Stimulated activated CD4-positive, alpha-beta T cell treated with anti-CD3 and anti-CD28 coated beads, Interleukin-15, amount 100 ng/mL, for 48 hours (primary cell): ENCODE results near the gene CCDC12.

Experiments used
- DNase-seq, 2 donors: peaks; one replicate each; pipeline ENCODE4 v3.0.0-alpha.2; 2020; ENCODE audit warnings: low read depth in 2 of 2

The CCDC12 gene

DNA sequence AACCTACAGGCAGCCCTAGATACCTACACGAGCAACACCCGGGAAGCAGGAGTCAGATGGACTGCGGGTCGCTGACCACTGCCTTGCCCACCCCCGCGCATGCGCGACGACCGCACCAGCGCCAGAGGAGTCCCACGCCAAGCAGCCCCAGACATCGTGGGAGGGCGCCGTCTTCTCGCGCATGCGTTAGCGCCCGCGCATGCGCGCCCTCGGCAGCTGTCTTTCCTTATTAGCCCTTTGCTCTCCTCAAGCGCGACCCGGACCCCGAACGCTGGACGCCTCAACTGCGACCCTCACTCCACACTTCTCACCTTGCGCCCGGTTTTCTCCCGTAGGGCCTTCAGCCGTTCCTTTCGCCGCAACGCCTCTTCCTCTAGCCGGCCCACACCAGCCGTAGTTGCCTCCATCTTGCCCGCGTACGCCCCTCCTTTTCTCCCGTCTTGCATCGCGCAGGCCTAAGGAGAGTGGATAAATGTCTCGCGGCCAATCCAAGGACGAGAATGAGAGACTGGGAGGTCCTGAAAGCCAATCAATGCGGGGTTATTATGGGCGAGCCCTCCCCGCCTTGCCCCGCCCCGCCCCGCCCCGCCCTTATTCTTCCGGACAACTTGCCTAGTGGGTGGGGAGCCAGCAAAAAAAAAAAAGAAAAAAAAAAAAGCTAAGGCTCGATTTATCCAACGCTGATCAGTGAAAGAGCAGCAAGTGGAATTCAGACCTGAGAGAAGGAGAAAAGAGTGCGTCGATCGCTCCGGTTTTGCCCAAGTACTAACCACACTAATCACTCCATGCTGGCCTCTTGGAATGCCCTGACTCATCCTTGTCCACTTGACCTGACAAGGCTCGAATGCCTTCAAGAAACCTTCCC lies at the start of gene CCDC12:
TSS of gene CCDC12 (minus strand) at position 420 of the 865 bp plus-strand sequence. CDS start at position 407, 13 bp downstream.
- DNase-seq: peak; percentile 89

DNA sequence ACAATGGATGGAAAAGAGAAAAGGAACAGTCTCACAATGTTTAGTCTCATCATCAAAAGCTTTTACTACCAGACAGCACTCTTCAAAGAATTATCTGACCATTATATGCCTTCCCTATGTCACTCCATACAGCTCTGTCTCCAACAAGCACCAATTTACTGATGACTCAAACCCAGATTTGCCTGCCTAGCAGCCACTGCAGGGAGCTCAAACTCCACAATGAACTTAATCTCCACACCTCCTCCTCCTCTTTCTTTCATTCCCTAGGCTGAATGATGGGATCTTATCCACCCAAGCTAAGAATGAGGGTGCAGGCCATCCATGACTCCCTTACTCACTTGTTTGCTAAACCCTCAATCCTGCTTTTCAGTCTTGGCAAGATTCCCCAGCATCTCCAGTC lies 48.4 kb upstream of the CCDC12 start:
- DNase-seq: no peak

DNA sequence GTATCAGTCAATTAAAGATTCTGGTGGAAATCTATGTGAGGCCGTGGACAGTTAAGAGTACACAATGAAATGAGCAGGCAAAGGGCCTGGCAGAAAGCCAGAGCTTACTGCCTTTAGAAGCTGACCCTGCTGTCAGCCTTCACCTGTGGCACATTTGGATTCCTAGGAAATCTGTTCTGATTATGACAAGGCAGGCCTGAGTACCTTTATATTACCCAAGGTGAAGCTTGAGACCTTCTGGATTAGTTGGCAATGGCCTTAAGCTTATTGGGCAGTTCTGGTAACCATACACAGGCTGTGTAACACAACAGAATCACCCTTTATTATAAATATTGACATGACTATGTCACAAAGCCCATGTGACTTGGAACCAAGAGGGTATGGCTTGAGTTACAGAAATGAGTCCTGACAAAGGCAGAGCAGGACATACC lies 46.1 kb upstream of the CCDC12 start:
- no peak for DNase-seq

DNA sequence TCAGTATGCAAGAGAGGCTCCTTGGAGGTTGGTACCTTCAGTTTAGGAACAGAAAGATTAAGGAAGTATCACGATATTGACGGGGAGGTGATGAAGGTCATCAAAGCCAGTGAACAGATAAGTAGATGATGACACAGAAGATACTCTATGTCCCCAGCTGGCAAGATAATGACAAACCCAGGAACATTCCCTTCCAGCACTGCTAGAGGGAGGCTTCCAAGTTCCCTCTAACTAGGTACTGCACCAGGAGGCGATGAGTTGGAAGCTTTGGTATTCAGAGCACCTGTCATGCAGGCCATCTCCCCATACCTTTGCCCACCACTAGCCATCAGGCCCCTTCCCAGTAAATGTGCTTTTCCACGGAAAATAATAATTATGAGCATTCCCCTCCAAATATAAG lies 43.8 kb upstream of the CCDC12 start:
- no peak for DNase-seq

DNA sequence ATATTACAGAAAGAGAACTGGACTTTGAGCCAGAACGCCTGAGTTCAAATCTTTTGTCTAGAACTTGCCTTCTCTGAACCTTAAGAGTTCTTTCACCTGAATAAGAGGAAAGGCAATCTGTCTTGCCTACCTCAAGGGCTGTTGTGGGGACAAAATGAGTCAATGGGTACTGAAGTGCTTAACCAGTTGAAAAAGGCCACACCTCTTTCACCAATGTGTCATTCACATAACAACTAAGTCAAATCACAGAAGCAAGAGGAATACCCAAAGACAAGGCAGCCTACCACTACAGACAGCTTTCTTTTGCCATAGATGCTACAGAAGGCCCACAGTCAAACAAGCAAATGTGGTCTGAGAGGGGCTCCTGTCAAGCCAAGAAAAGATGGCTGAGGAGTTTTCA lies 42.7 kb upstream of the CCDC12 start:
- peak in 1 of 2 donors; percentile 26 for DNase-seq

DNA sequence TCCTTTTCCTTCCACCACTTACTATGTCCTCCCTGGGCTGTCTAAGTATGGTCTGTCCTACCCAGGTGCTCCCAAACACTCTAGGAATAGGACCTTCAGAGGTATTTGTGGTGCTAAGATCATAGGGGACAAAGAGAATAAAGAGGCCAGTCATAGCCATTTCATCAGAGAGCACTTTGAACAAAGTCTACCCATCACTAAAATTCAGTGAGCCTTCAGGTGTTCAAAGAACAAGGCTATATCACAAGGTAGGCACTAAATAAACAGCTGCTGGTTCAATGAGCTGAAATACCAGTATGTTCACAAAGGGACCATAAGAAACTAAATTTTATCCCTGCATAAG lies 41.7 kb upstream of the CCDC12 start:
- no peak for DNase-seq

DNA sequence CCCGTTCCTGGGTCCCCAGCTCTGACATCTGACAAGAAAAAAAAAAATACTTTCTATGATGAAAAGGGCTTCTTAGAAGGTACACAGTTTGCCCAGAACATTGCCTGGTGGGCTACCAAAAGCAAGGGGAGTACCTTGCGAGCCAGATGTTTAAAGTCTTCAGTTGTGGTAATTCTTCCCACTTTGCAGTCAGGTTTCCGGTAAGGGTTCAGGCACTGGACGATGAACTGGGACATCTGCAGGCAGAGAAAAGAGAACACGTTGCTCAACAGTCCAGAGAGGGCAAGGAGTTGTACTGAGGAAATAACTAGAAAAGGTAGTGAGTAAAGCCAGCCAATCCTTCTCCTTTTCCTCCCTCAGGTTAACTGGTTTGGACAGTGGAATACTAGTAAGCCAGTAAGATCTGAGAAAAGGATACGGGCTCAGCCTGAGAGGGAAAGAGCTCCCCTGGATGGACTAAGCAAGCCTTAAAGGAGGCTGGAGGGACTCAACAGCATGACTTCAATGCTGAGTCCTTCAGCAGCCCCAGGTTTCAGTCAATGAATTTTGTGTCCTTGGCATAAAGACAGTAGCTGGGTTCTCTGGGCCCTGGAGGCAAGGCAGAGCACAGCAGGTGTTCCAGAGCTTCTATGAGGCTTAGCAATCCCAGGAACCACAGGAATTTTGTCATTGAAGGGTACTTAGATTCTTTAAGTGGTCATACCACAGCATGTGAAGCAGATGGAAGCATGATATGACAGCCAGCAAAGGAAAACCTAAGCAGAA lies 41.1 kb upstream of the CCDC12 start:
- no peak for DNase-seq

DNA sequence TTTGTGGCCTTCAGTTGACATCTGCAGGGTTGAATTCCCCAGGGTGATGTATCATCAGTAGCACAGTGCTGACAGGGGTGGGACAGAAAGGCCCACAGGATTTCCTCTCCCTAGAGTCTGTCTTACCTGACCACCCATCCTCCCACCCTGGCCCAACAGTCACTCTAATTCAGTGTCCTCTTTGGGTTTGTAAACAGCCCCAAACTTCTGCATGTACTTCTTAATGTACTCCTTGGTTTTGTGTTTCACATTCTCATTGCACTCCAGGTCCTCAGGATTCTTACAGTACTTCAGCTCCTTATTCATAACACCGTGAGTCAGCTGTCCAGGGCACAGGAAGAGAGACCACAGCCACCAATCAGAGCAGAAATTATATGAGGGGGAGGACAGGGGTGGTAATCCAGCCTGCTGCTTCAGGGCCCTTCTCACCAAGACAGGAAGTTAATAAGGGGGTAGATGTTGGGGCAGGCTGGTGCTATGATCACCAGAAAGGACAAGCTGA lies 40.4 kb upstream of the CCDC12 start:
- peak in 1 of 2 donors; percentile 26 for DNase-seq

DNA sequence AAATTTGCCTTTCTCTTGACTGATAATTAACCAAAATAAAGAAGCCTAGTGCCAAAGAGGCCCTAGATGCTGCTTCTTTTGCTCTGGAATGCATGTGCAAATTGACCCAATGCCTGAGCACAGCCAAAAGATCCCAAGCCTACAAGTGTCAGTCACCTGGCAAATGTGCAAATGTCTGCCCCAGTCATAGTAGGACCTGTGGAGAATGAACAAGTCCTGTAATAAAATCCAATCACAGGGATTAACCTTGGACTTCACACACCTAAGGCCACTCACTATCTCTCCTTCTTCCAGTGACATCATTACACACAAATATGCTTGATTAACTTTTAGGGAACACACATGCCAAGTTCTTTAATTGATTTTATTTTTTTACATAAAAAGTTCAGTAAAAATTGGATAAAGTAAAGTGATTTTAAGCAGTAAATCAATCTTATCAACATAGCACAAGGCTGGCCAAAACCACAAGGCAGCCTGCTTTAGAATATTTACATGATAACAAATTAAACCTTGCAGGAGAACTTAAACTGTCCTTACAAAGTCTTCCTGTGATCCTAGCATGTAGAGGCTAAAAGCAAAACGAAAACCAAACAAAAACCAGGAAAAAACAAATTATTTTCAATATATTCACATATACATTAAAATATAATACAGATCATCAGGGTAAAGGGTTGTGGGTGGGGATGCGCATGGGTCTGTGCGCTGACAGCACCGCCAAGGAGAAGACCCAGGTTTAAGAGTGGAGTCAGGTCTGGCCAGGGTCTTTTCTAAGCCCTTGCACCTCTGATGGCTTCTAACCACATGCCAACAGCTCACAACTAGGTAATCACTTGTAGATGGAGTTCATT lies 39.8 kb upstream of the CCDC12 start:
- no peak for DNase-seq

DNA sequence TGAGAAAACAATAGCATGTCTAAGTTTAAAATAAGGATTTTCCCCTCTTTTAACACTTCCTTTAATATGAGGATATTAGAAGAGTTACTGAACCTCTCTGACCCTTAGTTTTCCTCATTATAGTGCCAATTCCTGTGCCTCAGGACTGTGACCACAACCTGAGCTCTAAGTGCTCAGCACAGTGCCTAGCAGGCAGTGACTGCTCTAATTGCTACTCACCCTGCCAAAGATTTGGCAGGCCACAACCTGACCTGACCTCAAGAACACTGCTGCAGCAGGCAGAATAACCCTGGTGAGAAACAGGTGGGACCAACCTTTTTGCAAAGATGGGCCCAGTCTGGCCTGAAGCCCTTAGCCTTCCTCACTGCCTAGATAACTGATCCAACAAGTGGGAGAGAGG lies 38.6 kb upstream of the CCDC12 start:
- no peak for DNase-seq

DNA sequence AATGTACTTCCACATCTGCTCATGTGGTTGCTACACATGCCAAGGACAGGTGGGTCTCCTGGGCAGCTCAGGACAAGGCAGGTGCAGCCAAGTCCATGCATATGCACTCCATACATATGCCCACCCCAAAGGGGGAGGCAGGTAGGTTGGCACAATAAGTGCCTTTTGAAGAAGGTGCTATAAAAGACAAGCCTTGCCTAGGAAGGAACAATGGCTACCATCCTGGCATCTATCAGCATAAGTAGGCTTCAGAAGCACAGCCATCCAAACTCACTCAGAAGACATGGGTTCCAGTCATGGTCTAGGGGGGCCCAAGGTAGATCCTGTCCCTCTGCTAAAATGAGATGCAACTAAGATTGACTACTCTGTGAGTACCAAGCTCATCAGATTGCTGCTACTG lies 37.5 kb upstream of the CCDC12 start:
- DNase-seq: no peak

DNA sequence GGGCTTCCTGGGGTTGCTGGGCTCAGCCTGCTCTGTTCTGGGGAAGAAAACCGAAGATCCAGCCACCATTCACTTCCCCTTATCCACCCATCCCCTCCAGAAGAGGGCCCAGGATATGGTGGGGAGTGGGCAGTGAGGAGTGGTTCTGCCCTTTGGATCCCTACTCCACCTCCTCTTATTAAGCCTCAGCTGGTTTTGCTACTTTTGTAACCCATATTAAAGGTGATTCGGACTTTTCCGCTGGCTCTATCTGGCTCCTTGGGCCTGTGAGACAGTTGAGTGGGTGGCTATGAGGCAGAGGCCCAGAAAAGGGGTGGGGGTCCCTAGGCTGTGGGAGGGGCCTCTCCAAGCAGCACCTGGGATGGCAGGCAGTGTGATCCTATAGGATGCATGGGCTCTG lies 36.7 kb upstream of the CCDC12 start:
- DNase-seq: no peak

DNA sequence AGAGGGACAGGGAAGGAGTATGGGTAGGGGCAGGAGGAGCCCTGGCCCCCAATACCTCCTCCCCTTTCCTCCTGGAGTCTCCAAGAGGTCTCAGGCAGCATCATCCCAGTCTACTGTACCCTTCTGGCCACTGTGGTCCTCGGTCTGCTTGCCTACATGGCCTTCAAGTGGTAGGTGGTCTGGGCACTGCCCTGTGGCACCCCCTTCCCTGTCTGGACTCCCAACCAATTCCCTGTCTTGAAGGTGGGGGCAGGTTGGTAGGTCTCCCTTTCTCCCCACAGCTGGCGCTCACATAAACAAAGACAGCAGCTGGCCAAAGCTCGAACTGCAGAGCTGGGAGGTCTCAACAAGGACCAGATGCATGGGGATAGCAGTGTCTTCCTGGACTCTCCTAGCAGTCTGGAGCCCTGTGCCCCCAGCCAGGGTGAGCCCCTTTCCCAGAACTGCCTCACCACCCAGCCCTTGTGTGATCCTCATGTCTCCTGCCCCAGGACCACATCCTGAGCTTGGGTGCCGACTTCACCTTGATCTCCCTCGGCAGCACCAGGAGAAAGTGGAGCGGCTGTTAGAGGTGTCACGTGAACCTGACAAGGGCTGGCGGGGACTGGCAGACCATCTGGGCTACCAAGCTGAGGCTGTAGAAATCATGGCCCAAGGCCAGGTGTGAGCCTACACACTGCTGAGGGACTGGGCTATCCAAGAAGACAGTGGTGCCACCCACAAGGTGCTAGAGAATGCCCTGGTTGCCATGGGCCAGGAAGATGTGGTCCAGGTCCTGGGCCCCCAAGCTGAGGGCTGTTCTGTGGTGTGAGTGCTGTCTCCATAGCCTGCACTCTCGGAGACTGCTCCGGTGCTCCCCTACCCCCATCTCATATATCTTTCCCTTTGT lies 36.0 kb upstream of the CCDC12 start:
- DNase-seq: no peak

DNA sequence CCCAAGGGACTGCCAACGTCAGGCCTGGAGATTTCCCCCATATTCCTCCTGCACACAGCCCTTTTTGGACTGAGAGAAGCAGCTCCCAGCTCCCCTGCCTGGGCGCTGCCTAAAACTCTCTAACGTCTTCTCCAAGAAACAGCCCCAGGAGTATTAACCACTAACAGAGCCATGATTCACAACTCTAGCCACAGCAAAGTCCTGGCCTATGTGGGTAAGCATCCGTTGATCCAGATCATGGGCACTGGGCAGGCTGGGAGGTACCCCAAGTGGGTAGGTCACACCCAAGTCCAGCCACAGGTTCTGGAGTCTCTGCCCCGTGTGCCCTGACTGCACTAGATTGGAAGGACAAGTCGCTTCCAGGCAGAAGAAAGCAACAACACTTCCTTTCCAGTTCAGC lies 34.8 kb upstream of the CCDC12 start:
- no peak for DNase-seq

DNA sequence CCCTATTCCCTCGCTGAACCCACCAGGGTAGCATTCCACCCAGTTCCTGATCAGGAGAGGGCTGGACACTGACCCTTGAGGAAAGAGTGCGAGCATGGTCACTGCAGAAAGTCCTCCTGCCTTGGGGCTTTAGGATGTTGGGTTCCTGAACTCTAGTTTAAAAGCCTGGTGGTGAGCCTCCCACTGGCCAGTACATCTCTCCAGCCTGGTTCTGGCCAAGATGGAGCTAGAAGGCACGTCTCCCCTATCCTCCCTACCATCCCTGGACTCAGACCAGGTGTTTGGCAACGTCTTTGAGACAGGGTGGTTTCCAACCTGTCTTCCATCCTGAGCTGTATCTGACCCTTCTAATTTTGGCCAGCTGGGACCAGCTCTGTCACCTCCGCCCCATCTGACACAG lies 34.4 kb upstream of the CCDC12 start:
- no peak for DNase-seq

DNA sequence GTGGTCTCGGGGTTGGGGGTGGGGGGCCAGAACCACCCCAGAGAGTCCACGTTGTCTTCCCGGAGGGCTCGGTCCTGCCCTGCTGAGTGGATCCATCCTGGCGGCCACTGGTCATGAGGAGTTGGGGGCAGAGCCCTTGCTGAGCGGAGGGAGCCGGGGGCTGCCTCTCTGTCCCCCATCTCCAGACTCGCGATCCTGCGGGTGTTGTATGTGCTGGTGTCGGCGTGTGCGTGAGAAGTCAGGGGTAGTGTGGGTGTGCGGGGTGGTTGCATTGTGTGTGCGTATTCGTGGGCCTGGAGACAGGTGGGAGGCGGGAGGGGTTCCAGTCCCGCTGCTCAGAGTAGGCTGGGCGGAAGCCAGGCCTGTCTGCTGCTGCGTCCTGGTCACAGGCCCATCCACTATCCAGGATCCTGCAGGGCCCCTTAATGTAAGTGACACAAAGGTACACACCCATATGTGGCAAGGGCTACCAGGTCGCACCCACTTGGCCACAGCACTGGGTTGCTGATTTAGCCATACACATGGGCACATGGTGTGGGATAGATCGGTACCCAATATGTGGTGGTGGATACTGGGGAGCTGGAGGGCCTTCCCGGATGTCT lies 33.7 kb upstream of the CCDC12 start:
- DNase-seq: no peak

DNA sequence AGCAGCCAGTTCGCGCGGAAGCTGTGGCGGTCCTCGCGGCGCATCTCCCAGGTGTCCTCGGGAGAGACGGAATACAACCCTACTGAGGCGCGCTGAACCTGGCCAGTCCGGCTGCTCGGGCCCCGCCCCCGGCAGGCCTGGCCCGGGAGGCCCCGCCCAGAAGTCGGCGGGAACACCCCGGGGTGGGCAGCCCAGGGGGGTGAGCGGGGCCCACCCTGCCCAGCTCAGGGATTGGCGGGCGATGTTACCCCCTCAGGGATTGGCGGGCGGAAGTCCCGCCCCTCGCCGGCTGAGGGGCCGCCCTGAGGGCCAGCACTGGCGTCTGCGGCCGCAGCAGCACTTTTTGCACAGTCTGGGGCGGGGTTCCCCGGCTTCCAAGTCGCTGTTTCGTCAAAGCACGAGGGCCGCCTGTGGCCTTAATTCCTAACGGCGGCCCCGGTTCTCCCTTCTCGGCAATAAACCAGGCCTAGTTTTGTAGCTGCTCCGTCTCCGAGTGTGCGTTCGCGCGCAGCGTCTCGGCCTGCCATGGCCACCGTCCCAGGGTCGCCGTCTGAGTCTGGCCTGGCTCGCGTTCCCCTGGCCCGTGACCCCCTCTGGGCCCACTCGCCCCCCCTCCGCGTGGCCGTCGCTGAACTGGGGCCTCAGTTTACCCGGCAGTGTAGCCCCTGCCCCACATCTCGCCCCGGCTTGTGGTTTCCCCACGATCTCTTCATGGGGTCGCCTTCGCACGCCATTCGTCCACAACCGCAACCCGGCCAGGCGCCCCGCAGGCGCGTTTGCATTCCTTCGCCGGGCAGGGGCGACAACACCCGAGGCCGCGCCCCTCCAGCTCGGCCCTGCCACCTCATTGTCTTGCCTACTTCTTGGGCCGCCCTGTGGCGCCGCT lies 32.9 kb upstream of the CCDC12 start:
- peak; percentile 47 to 59 for DNase-seq

DNA sequence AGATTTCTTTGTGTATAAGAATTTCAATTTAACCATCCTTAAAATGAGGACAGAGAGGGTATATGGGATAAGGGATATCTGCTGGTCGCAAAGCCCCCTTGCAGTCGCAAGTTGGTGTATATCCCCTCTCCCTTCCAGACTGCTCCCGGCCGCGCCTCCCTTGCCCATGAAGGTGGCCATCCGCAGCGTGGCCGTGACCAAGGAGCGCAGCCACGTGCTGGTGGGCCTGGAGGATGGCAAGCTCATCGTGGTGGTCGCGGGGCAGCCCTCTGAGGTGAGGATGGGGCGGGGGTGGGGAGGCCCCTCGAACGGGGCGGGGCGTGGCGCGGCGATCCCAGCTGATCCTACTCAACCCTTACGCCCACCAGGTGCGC lies 32.3 kb upstream of the CCDC12 start:
- no peak for DNase-seq

DNA sequence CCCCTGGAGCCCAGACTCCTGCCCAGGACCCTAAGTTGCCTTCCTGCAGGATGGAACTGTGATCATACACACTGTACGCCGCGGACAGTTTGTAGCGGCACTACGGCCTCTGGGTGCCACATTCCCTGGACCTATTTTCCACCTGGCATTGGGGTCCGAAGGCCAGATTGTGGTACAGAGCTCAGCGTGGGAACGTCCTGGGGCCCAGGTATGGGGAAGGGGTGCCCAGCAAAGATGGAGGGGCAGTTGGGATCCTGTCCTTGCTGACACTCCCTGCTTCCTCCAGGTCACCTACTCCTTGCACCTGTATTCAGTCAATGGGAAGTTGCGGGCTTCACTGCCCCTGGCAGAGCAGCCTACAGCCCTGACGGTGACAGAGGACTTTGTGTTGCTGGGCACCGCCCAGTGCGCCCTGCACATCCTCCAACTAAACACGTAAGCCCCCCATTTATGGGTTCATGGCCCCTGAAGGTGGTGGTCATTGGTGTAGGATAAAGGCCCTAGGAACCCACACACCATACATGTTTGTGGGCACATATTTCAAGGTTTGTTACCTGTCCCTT lies 31.8 kb upstream of the CCDC12 start:
- no peak for DNase-seq
